ENCODE measurements around the gene STARD3.
"Not testable (repeated sequence)": the region's sequence is repeated elsewhere in the genome, so short reads cannot be mapped to it uniquely, and the experiment has no call there.

- TF ChIP-seq CTCF (IDR thresholded peaks at IDR 0.05 in 8 of 11, conservative IDR thresholded peaks at IDR 0.05 in 3 of 11); POLR2A (IDR thresholded peaks at IDR 0.05): not testable (repeated sequence)
Measured at GRCh38 chr17:39590180-39590579, 46.8 kb upstream of the STARD3 start.

Measured in spleen (tissue), 7 donors.